MCF 10A (cell line): ENCODE results near the gene WWTR1. TPM values are rescaled to one million over a fixed set of nuclear protein-coding genes. Genes with fewer than 3 reads are reported as not detected.

Source experiments
- BruUV-seq: library from RNA; stranded (reverse); fragments of 400-500 nt; replicated peaks from 2 replicates; lab custom pipeline; 2021; lab: Mats Ljungman, UMichigan
- CTCF ChIA-PET: fragments of 300-600 bp; sonication (Branson Sonifier 250); formaldehyde crosslinking; extraction: SDS; loops from one replicate; lab custom pipeline; 2021; ENCODE audit warnings: antibody characterized with exemption, inconsistent platforms; lab: Yijun Ruan, JAX
- POLR2A ChIA-PET: fragments of 300-600, 350-650 bp; sonication (Branson Sonifier 250); formaldehyde crosslinking; extraction: SDS; loops from one replicate; lab custom pipeline; 2020; ENCODE audit warnings: antibody characterized with exemption, inconsistent platforms; lab: Yijun Ruan, JAX
- DNase-seq: peaks from one replicate; pipeline ENCODE4 v3.0.0-alpha.2; 2018; ENCODE audit not compliant: unreplicated experiment
- H3K27ac Mint-ChIP-seq: one replicate; pipeline ENCODE4 v1.8.0; 2022; ENCODE audit warnings: mild to moderate bottlenecking, low read depth, mixed read lengths; ENCODE audit not compliant: unreplicated experiment
- H3K27me3 Mint-ChIP-seq: one replicate; pipeline ENCODE4 v1.8.0; 2022; ENCODE audit warnings: mixed read lengths; ENCODE audit not compliant: insufficient read depth, unreplicated experiment
- H3K36me3 Mint-ChIP-seq: one replicate; pipeline ENCODE4 v1.8.0; 2022; ENCODE audit warnings: mild to moderate bottlenecking, moderate library complexity, mixed read lengths; ENCODE audit not compliant: insufficient read depth, unreplicated experiment
- H3K4me1 Mint-ChIP-seq: one replicate; pipeline ENCODE4 v1.8.0; 2022; ENCODE audit warnings: mixed read lengths; ENCODE audit not compliant: insufficient read depth, unreplicated experiment
- H3K4me3 Mint-ChIP-seq: one replicate; pipeline ENCODE4 v1.8.0; 2022; ENCODE audit warnings: mild to moderate bottlenecking, moderate library complexity, mixed read lengths; ENCODE audit not compliant: unreplicated experiment
- H3K9me3 Mint-ChIP-seq: one replicate; pipeline ENCODE4 v1.8.0; 2022; ENCODE audit warnings: mixed read lengths; ENCODE audit not compliant: unreplicated experiment
- intact Hi-C: fragments of 100-400 bp; cut with micrococcal nuclease; formaldehyde crosslinking; loops from 2 replicates; pipeline ENCODE4 v1.14.1; 2022
- total RNA-seq: library from RNA; stranded (reverse); gene quantifications from 2 replicates; pipeline ENCODE4 v1.2.3, GENCODE V29; 2022
- TF ChIP-seq, protein P1 (sequence below): fragments of 200-600 bp; IDR thresholded peaks from one replicate; pipeline ENCODE4 v1.8.0; 2022; ENCODE audit warnings: antibody characterized with exemption, mild to moderate bottlenecking; ENCODE audit not compliant: unreplicated experiment

The WWTR1 gene
- total RNA-seq, 1 experiment from 2014 or later, result 52.9 TPM

DNA sequence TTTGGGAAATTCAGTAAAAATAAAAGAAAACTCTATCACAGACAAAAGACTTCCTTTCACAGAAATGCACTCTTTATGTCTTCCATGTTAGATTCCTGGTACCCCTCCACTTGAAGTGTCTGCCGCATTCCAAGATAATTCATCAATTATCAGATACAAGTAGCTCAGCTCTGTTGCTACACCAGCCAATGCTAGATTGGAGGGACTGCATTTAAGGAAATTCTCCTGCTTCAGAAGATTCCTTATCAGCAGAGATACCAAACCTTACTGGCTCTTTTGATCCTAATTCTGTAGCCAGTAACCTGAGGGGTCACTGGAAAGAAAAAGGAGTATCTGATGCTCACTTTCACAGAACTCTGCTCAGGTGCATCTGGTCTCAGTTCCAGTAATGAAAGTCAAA lies 119.5 kb downstream of the WWTR1 start:
- ChIA-PET POLR2A (no interaction called here), CTCF (interaction anchor here (0.6 kb wide), 2 partner anchors 25 to 1277 kb away, joined by 3 to 5 read pairs; no protein-coding TSS in a partner anchor)
- Mint-ChIP-seq H3K27ac (no peak overlapping the region), H3K36me3 (peaks cover 13% of the 10 kb centered on the region), H3K4me1 (peaks cover 54% of the 10 kb centered on the region), H3K4me3 (no peak overlapping the region), H3K27me3 (no peaks in the 10 kb centered on the region), H3K9me3 (no peaks in the 10 kb centered on the region)
- intact Hi-C loops, result no loop called here
- DNase-seq, result no peak
- TF ChIP-seq, protein P1, sequence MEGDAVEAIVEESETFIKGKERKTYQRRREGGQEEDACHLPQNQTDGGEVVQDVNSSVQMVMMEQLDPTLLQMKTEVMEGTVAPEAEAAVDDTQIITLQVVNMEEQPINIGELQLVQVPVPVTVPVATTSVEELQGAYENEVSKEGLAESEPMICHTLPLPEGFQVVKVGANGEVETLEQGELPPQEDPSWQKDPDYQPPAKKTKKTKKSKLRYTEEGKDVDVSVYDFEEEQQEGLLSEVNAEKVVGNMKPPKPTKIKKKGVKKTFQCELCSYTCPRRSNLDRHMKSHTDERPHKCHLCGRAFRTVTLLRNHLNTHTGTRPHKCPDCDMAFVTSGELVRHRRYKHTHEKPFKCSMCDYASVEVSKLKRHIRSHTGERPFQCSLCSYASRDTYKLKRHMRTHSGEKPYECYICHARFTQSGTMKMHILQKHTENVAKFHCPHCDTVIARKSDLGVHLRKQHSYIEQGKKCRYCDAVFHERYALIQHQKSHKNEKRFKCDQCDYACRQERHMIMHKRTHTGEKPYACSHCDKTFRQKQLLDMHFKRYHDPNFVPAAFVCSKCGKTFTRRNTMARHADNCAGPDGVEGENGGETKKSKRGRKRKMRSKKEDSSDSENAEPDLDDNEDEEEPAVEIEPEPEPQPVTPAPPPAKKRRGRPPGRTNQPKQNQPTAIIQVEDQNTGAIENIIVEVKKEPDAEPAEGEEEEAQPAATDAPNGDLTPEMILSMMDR, result no peak
- BruUV-seq, result no TSS peak

DNA sequence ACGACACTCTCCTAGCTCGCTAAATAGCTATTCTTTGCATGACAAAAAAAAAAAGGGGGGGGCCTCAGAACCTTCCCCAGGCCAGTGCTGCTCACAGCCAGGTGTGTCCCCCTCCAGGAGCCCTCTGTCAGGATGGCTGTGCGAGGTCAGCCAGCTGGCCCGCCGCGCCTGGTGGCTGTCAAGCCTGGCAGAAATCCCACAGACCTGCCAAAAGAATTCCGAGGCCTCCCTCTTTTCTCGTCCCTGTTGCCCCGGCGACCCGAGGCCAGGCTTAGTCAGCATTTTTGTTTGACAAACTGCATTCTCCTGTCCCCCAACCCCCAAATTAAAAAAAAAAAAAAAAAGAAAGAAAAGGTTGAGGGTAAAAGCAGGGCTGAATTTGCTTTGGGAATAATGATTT lies 121.4 kb downstream of the WWTR1 start:
- ChIA-PET CTCF (interaction anchor here (0.7 to 0.8 kb wide), 2 partner anchors 23 to 180 kb away, joined by 3 to 6 read pairs; no protein-coding TSS in a partner anchor), POLR2A (no interaction called here)
- no TSS peak for BruUV-seq
- TF ChIP-seq, protein P1, result no peak
- H3K4me3 Mint-ChIP-seq, result peak overlapping the region; percentile 31
- intact Hi-C loops, result no loop called here
- peak overlapping the region; percentile 67 for H3K27ac Mint-ChIP-seq
- H3K4me1 Mint-ChIP-seq, result peaks cover 48% of the 10 kb centered on the region
- no peaks in the 10 kb centered on the region for H3K9me3 Mint-ChIP-seq
- peaks cover 13% of the 10 kb centered on the region for H3K36me3 Mint-ChIP-seq
- H3K27me3 Mint-ChIP-seq, result no peaks in the 10 kb centered on the region
- DNase-seq, result peak; percentile 27

DNA sequence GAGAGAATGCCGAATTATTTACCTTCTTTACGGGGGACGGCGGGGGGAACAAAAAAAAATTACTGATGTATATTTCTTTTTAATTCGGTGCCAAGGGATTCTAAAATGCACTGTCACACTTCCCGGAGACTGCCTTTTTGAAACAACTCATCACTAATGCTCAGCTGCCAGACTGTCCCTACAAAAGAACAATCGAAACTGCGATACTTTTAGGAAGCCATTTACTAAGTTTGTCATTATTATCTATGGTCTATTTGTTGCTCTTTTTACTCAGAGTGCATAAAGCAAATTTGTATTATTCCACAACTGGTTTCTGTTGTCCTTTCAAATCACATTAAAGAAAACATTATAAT lies 122.5 kb downstream of the WWTR1 start:
- peaks cover 12% of the 10 kb centered on the region for H3K36me3 Mint-ChIP-seq
- POLR2A ChIA-PET, result interaction anchor here (0.7 kb wide), 1 partner anchor 42 kb away, joined by 3 read pairs; no protein-coding TSS in a partner anchor
- H3K4me1 Mint-ChIP-seq, result peaks cover 46% of the 10 kb centered on the region
- no peaks in the 10 kb centered on the region for H3K27me3 Mint-ChIP-seq
- DNase-seq, result no peak
- no TSS peak for BruUV-seq
- H3K4me3 Mint-ChIP-seq, result peak overlapping the region; percentile 41
- TF ChIP-seq, protein P1, result no peak
- intact Hi-C loops, result no loop called here
- CTCF ChIA-PET, result interaction anchor here (0.7 to 1.3 kb wide), 3 partner anchors 23 to 182 kb away, joined by 3 to 5 read pairs (median 3); no protein-coding TSS in a partner anchor
- no peaks in the 10 kb centered on the region for H3K9me3 Mint-ChIP-seq
- peak overlapping the region; percentile 67 for H3K27ac Mint-ChIP-seq

DNA sequence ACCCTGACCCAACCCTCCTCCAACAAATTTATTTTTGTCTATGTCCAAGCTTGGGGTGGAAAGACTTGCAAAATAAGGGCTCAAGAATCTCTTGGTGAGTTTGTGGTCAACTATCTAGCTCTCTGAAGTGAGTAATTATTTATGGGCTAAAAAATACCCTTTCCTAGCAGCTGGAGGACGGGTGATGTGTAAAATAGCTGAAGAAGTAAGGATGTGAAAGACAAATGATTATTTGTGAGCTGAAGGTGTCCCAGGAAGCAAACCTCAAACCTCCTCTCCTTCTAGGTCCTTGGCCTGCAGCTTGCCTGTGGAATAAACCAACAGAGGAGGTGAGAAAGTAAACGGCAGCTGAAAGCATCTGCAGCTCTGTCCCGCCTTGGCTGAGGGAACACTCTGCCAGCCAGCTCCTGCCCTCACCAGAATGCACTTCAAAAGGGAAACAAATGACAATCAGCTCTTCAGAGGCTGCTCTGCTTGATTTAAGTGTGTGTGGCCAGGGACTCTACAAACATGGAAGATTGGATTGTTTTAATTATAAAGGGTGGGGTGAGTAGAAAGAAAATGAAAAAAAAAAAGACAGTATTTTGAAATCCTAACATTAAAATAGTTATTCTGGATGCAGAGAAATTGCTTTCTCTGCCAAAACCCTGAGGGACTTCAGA lies 123.0 kb downstream of the WWTR1 start:
- Mint-ChIP-seq H3K36me3 (peaks cover 7% of the 10 kb centered on the region), H3K4me1 (peaks cover 41% of the 10 kb centered on the region), H3K9me3 (no peaks in the 10 kb centered on the region), H3K27ac (peak overlapping the region; percentile 67), H3K27me3 (no peaks in the 10 kb centered on the region), H3K4me3 (peak overlapping the region; percentile 41)
- ChIA-PET POLR2A (interaction anchor here (1.1 kb wide), 1 partner anchor 182 kb away, joined by 4 read pairs; no protein-coding TSS in a partner anchor), CTCF (interaction anchor here (0.7 to 1.3 kb wide), 6 partner anchors 21 to 236 kb away, joined by 3 to 5 read pairs (median 4); no protein-coding TSS in a partner anchor)
- intact Hi-C loops, result no loop called here
- no TSS peak for BruUV-seq
- no peak for DNase-seq
- TF ChIP-seq, protein P1, result no peak
